Ovary (tissue), 3 donors: Measurements from ENCODE around the gene RERG.

ENCODE experiments used
- POLR2A ChIP-seq: fragments of 450-650 bp; IDR thresholded peaks from one replicate; pipeline ENCODE4 v1.6.1; 2017; ENCODE audit warnings: antibody characterized with exemption, mild to moderate bottlenecking, moderate library complexity
- TF ChIP-seq, protein P1 (sequence below), 3 donors: fragments of 450-650 bp in 2 of 3; fragments of 200-600 bp in 1 of 3; IDR thresholded peaks; one replicate each; pipeline versions ENCODE4 v1.5.1 to v1.8.0; 2016 to 2022; ENCODE audit warnings: antibody characterized with exemption in 3 of 3, mild to moderate bottlenecking in 1 of 3
- donor health status: DM: no; HTN: no; CAD: no.

DNA sequence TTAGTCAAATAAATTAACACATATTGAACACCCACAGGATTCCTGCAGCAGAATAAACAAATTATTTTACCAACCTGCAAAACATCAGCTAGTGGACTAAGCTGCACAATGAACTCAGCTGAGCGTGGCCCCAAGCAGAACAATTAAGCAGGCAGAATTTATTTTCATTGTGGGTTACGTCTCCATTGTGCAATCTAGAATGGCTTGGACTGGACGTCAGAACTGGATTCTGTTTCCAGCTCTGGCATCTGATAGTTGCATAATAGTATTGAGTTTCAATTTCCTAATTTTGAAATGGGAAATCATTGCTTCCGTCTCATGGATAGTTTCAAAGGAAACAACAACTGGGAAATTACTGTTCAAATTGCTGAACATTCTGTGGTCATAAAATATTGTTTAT, 35.5 kb upstream of the RERG start:
- TF ChIP-seq, protein P1, sequence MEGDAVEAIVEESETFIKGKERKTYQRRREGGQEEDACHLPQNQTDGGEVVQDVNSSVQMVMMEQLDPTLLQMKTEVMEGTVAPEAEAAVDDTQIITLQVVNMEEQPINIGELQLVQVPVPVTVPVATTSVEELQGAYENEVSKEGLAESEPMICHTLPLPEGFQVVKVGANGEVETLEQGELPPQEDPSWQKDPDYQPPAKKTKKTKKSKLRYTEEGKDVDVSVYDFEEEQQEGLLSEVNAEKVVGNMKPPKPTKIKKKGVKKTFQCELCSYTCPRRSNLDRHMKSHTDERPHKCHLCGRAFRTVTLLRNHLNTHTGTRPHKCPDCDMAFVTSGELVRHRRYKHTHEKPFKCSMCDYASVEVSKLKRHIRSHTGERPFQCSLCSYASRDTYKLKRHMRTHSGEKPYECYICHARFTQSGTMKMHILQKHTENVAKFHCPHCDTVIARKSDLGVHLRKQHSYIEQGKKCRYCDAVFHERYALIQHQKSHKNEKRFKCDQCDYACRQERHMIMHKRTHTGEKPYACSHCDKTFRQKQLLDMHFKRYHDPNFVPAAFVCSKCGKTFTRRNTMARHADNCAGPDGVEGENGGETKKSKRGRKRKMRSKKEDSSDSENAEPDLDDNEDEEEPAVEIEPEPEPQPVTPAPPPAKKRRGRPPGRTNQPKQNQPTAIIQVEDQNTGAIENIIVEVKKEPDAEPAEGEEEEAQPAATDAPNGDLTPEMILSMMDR (IDR thresholded peaks at IDR 0.05) = no peak
- no peak for TF ChIP-seq POLR2A
